Suprapubic skin (tissue), 3 donors: Measurements from ENCODE around the gene LRP8.

Source experiments
- POLR2A ChIP-seq, 2 donors: fragments of 450-650 bp; IDR thresholded peaks; one replicate each; pipeline ENCODE4 v1.6.1; 2017; ENCODE audit warnings: antibody characterized with exemption in 2 of 2, mild to moderate bottlenecking in 2 of 2, moderate library complexity in 2 of 2
- TF ChIP-seq, protein P1 (sequence below), 2 donors: fragments of 200-600 bp in 1 of 2; fragments of 450-650 bp in 1 of 2; sonication (generic) in 1 of 2; IDR thresholded peaks; one replicate each; pipeline ENCODE4 v1.5.1; 2016 to 2019; ENCODE audit warnings: antibody characterized with exemption in 2 of 2, mild to moderate bottlenecking in 1 of 2, moderate library complexity in 1 of 2

- TF ChIP-seq, protein P1, sequence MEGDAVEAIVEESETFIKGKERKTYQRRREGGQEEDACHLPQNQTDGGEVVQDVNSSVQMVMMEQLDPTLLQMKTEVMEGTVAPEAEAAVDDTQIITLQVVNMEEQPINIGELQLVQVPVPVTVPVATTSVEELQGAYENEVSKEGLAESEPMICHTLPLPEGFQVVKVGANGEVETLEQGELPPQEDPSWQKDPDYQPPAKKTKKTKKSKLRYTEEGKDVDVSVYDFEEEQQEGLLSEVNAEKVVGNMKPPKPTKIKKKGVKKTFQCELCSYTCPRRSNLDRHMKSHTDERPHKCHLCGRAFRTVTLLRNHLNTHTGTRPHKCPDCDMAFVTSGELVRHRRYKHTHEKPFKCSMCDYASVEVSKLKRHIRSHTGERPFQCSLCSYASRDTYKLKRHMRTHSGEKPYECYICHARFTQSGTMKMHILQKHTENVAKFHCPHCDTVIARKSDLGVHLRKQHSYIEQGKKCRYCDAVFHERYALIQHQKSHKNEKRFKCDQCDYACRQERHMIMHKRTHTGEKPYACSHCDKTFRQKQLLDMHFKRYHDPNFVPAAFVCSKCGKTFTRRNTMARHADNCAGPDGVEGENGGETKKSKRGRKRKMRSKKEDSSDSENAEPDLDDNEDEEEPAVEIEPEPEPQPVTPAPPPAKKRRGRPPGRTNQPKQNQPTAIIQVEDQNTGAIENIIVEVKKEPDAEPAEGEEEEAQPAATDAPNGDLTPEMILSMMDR (IDR thresholded peaks at IDR 0.05), result no peak
- TF ChIP-seq POLR2A (IDR thresholded peaks at IDR 0.05), result no peak
These were observed 10.6 kb upstream of the LRP8 start for GRCh38 chr1:53338423-53338822.
